RWPE1 (cell line): Measurements from ENCODE around the gene MARCHF3.
A peak's percentile ranks its signal among the peaks of the same experiment; 100 is the strongest.

Source experiments
- CTCF ChIA-PET: fragments of 350-600 bp; sonication (Branson Sonifier 250); formaldehyde crosslinking; extraction: SDS; loops from one replicate; lab custom pipeline; 2021; lab: Yijun Ruan, JAX
- POLR2A ChIA-PET: fragments of 400-600 bp; formaldehyde crosslinking; extraction: SDS; loops from one replicate; lab custom pipeline; 2020; ENCODE audit warnings: antibody characterized with exemption; ENCODE audit not compliant: low non-redundant PET; lab: Yijun Ruan, JAX
- DNase-seq: peaks from one replicate; pipeline ENCODE4 v3.0.0; 2012; ENCODE audit warnings: low spot score
- H3K27ac ChIP-seq: fragments of 450-650 bp; 2 replicates; pipeline ENCODE4 v1.5.1; 2017
- TF ChIP-seq, protein P1 (sequence below): fragments of 450-650 bp; conservative IDR thresholded peaks from 2 replicates; pipeline ENCODE4 v1.5.1; 2017; ENCODE audit warnings: low read depth, mild to moderate bottlenecking

MARCHF3 gene

GRCh38 chr5:126967808-126968466, 62.4 kb downstream of the MARCHF3 start:
- ChIA-PET CTCF (no interaction called here), POLR2A (no interaction called here)
- H3K27ac ChIP-seq = no peak overlapping the region
- TF ChIP-seq, protein P1, sequence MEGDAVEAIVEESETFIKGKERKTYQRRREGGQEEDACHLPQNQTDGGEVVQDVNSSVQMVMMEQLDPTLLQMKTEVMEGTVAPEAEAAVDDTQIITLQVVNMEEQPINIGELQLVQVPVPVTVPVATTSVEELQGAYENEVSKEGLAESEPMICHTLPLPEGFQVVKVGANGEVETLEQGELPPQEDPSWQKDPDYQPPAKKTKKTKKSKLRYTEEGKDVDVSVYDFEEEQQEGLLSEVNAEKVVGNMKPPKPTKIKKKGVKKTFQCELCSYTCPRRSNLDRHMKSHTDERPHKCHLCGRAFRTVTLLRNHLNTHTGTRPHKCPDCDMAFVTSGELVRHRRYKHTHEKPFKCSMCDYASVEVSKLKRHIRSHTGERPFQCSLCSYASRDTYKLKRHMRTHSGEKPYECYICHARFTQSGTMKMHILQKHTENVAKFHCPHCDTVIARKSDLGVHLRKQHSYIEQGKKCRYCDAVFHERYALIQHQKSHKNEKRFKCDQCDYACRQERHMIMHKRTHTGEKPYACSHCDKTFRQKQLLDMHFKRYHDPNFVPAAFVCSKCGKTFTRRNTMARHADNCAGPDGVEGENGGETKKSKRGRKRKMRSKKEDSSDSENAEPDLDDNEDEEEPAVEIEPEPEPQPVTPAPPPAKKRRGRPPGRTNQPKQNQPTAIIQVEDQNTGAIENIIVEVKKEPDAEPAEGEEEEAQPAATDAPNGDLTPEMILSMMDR = no peak
- no peak for DNase-seq

GRCh38 chr5:126965487-126965886, 64.9 kb downstream of the MARCHF3 start:
- TF ChIP-seq, protein P1 = no peak
- no peak for DNase-seq
- ChIA-PET POLR2A (no interaction called here), CTCF (no interaction called here)
- H3K27ac ChIP-seq = no peak overlapping the region

- TF ChIP-seq, protein P1 = no peak
- DNase-seq = peak; percentile 68
- H3K27ac ChIP-seq = no peak overlapping the region
- ChIA-PET POLR2A (no interaction called here), CTCF (interaction anchor here (0.6 kb wide), 1 partner anchor 348 kb away, joined by 4 read pairs; no protein-coding TSS in a partner anchor)
Observed at GRCh38 chr5:126965061-126965475, 65.3 kb downstream of the MARCHF3 start.

GRCh38 chr5:126963822-126964375, 66.5 kb downstream of the MARCHF3 start:
- TF ChIP-seq, protein P1 = no peak
- no peak overlapping the region for H3K27ac ChIP-seq
- DNase-seq = no peak
- POLR2A ChIA-PET = no interaction called here
- CTCF ChIA-PET = no interaction called here

- ChIA-PET CTCF (interaction anchor here (0.8 kb wide), 1 partner anchor 36 kb away, joined by 3 read pairs; no protein-coding TSS in a partner anchor), POLR2A (no interaction called here)
- TF ChIP-seq, protein P1 = no peak
- peak; percentile 65 for DNase-seq
- no peak overlapping the region for H3K27ac ChIP-seq
Observed at GRCh38 chr5:126961702-126962101, 68.7 kb downstream of the MARCHF3 start.

DNA sequence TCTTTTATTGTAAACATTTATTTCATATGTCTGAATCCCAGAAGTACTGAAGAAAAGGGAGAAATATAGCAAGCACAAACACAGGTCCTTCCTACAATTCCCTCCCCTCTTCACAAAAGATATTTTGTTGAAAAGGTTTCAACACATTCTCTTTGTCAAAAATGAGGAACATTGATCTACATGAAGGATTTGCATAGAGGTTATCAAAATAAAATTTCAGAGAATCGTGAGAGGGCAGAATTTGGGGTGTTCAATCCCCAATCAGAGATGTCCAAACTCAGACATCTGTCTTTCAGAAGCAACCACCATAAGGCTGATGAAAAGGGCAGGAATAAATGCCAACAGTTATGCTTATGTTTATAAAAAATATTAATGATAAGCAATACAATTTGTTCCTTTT, 69.2 kb downstream of the MARCHF3 start:
- H3K27ac ChIP-seq = no peak overlapping the region
- TF ChIP-seq, protein P1 = no peak
- ChIA-PET CTCF (interaction anchor here (1.1 kb wide), 1 partner anchor 11 kb away, joined by 5 read pairs; no protein-coding TSS in a partner anchor), POLR2A (no interaction called here)
- DNase-seq = no peak
